ENCODE data around the gene EXOC3L2. TPM values are rescaled to one million over a fixed set of nuclear protein-coding genes. Genes with fewer than 3 reads are reported as not detected.
A peak's percentile ranks its signal among the peaks of the same experiment; 100 is the strongest.

The EXOC3L2 gene
- total RNA-seq, 1 experiment from 2014 or later: 0.61 TPM

DNA sequence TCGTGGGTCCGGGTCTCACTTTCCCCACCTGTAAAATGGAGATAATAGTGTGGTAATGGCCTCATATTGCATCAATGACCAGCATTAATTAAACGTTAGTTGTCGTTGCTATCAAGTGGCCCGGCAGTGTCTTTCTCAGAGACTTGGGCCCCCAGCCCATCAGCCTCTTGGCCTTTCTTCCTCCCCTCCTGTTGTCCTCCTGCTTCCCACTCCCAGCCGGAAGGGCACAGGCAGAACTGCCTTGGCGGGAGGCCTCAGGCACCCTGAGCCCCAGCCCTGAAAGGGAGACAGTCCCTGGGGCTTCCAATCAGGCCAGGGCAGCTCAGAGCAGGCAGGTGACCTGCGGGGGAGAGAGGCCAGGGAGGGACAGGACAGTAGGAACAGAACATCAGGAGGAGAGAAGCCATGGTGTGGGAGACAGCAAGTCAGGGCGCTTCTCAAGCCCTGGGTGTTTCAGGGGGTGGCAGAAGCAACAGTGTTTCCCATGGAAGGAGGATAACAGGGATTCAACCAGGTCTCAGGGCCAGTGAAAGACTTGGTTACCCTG is 10.5 kb upstream of the EXOC3L2 start:
- H3T11ph ChIP-seq (ENCODE audit: low read length): no peak overlapping the region
- no peaks in the 10 kb centered on the region for H4K20me1 ChIP-seq (ENCODE audit: control insufficient read depth, insufficient read depth, insufficient read length)
- no peak overlapping the region for H3K18ac ChIP-seq (ENCODE audit: insufficient read length, low read depth, low read length)
- no peak overlapping the region for H2BK20ac ChIP-seq (ENCODE audit: low read depth, low read length, poor library complexity, severe bottlenecking)
- peaks cover 7% of the 10 kb centered on the region for H3K79me1 ChIP-seq (ENCODE audit: insufficient read depth, low read depth, low read length, poor library complexity, severe bottlenecking)
- no peak overlapping the region for H3K9ac ChIP-seq (ENCODE audit: extremely low read depth, insufficient read length, low read length)
- no CpG with 5 or more reads among the region's 9 CpGs for whole genome bisulfite sequencing (ENCODE audit: extremely low coverage, insufficient read length, low lambda C conversion rate)
- no peaks in the 10 kb centered on the region for H3K27me3 ChIP-seq (ENCODE audit: insufficient read depth, low read length)
- no peak overlapping the region for H4K91ac ChIP-seq (ENCODE audit: insufficient read length, low read depth, low read length)
- H2AFZ ChIP-seq (ENCODE audit: low read length): no peak overlapping the region
- no peaks in the 10 kb centered on the region for H3K79me2 ChIP-seq (ENCODE audit: insufficient read depth, low read length)
- no peak overlapping the region for H4K5ac ChIP-seq (ENCODE audit: insufficient read length, low read depth, low read length)
- Mint-ChIP-seq H3K4me3 (peak overlapping the region in 1 of 2 experiments; percentile 42; a peak in 1 of 5 replicates), H3K36me3 (ENCODE audit: insufficient read depth in 1 of 3, low read depth in 3 of 3) (peaks cover 3 to 7% (median 5%) of the 10 kb centered on the region in 3 experiments; a peak in 4 of 7 replicates), H3K9me3 (no peaks in the 10 kb centered on the region), H3K4me1 (peaks cover 15 to 21% of the 10 kb centered on the region in 2 experiments), H3K27me3 (ENCODE audit: low read depth) (peaks cover 2% of the 10 kb centered on the region), H3K27ac (peak overlapping the region; percentile 10 to 69 (median 68); a peak in 5 of 7 replicates)
- no peak for DNase-seq
- no peaks in the 10 kb centered on the region for H3K9me3 ChIP-seq (ENCODE audit: control insufficient read depth, low read depth, low read length)
- H3K23ac ChIP-seq (ENCODE audit: insufficient read length, low read depth, low read length): no peak overlapping the region
- H3K56ac ChIP-seq (ENCODE audit: insufficient read length, low read depth, low read length): no peak overlapping the region
- H2BK5ac ChIP-seq (ENCODE audit: insufficient read length, low read length): no peak overlapping the region
- H3K4me1 ChIP-seq (ENCODE audit: insufficient read depth, low read length): no peaks in the 10 kb centered on the region
- no peak overlapping the region for H3K4me2 ChIP-seq (ENCODE audit: insufficient read depth, insufficient read length, low read length)
- H4K8ac ChIP-seq (replicated peaks; ENCODE audit: insufficient read length, low read depth, low read length): no peak overlapping the region
- H2BK120ac ChIP-seq (ENCODE audit: low read depth, low read length, poor library complexity, severe bottlenecking): no peak overlapping the region
- no peak overlapping the region for H2AK5ac ChIP-seq (ENCODE audit: insufficient read length, low read length)
- H3K14ac ChIP-seq (ENCODE audit: insufficient read depth, low read length): no peak overlapping the region
- H3K4ac ChIP-seq (ENCODE audit: low read depth, low read length): no peak overlapping the region
- no peak overlapping the region for H2BK15ac ChIP-seq (ENCODE audit: low read depth, low read length)
- TF ChIP-seq, protein P1, sequence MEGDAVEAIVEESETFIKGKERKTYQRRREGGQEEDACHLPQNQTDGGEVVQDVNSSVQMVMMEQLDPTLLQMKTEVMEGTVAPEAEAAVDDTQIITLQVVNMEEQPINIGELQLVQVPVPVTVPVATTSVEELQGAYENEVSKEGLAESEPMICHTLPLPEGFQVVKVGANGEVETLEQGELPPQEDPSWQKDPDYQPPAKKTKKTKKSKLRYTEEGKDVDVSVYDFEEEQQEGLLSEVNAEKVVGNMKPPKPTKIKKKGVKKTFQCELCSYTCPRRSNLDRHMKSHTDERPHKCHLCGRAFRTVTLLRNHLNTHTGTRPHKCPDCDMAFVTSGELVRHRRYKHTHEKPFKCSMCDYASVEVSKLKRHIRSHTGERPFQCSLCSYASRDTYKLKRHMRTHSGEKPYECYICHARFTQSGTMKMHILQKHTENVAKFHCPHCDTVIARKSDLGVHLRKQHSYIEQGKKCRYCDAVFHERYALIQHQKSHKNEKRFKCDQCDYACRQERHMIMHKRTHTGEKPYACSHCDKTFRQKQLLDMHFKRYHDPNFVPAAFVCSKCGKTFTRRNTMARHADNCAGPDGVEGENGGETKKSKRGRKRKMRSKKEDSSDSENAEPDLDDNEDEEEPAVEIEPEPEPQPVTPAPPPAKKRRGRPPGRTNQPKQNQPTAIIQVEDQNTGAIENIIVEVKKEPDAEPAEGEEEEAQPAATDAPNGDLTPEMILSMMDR (conservative IDR thresholded peaks at IDR 0.05): no peak
- H3K23me2 ChIP-seq (ENCODE audit: insufficient read length, low read depth, low read length, poor library complexity, severe bottlenecking): peaks cover 11% of the 10 kb centered on the region
- no peak overlapping the region for H2BK12ac ChIP-seq (ENCODE audit: insufficient read length, low read depth, low read length)
- H3K27ac ChIP-seq (ENCODE audit: insufficient read length, low read depth, low read length): no peak overlapping the region

Data from H9 (cell line).